ENCODE results near the gene NOD2. TPM values are rescaled to one million over a fixed set of nuclear protein-coding genes. Genes with fewer than 3 reads are reported as not detected.
A peak's percentile ranks its signal among the peaks of the same experiment; 100 is the strongest.

NOD2 gene
- total and polyA plus RNA-seq, 5 experiments from 2014 or later: 0.08 to 0.51 (median 0.41) TPM; not detected in 1

- POLR2A ChIA-PET: no interaction called here
- no peaks in the 10 kb centered on the region for H3K9me3 Mint-ChIP-seq
- H3K4me3 Mint-ChIP-seq: no peak overlapping the region
- H3K4me1 Mint-ChIP-seq: peaks cover 14 to 32% (median 26%) of the 10 kb centered on the region in 4 donors
- no peak overlapping the region for H3K27ac Mint-ChIP-seq
- no peak for DNase-seq
- H3K27me3 Mint-ChIP-seq: no peaks in the 10 kb centered on the region
- H3K36me3 Mint-ChIP-seq: no peaks in the 10 kb centered on the region
- no peak for ATAC-seq
Measured at GRCh38 chr16:50662306-50662940, 31.0 kb upstream of the NOD2 start.

GRCh38 chr16:50664270-50664669 is 29.1 kb upstream of the NOD2 start:
- Mint-ChIP-seq H3K36me3 (peaks cover 0 to 2% (median 0%) of the 10 kb centered on the region in 3 donors), H3K4me3 (peak overlapping the region in 9 of 10 donors; percentile 79 to 90 (median 85)), H3K9me3 (no peaks in the 10 kb centered on the region), H3K4me1 (peaks cover 17 to 41% (median 36%) of the 10 kb centered on the region in 4 donors), H3K27me3 (no peaks in the 10 kb centered on the region), H3K27ac (peak overlapping the region in 5 of 10 donors; percentile 10 to 88 (median 85))
- POLR2A ChIA-PET: interaction anchor here (1.1 to 2.1 kb wide), 2 partner anchors 17 to 19 kb away, joined by 3 to 9 read pairs; partner anchors contain the start of gene SNX20
- DNase-seq: no peak
- no peak for ATAC-seq

GRCh38 chr16:50665128-50665878 is 28.1 kb upstream of the NOD2 start:
- H3K9me3 Mint-ChIP-seq: no peaks in the 10 kb centered on the region
- H3K4me3 Mint-ChIP-seq: peak overlapping the region; percentile 79 to 90 (median 84)
- H3K4me1 Mint-ChIP-seq: peaks cover 16 to 41% (median 34%) of the 10 kb centered on the region in 4 donors
- peak overlapping the region; percentile 71 to 90 (median 84) for H3K27ac Mint-ChIP-seq
- peaks cover 0 to 4% (median 0%) of the 10 kb centered on the region in 3 donors for H3K36me3 Mint-ChIP-seq
- POLR2A ChIA-PET: interaction anchor here (0.6 to 2.1 kb wide), 8 partner anchors 9 to 338 kb away, joined by 3 to 9 read pairs (median 4); partner anchors contain the start of gene SNX20
- ATAC-seq: peak; percentile 74 to 83
- peak; percentile 63 to 91 (median 82) for DNase-seq
- H3K27me3 Mint-ChIP-seq: no peaks in the 10 kb centered on the region

- H3K27ac Mint-ChIP-seq: peak overlapping the region; percentile 80 to 97 (median 90)
- POLR2A ChIA-PET: interaction anchor here (0.8 to 4.8 kb wide), 6 partner anchors 13 to 642 kb away, joined by 3 to 51 read pairs (median 8); partner anchors contain the start of genes CNEP1R1, CYLD and SNX20
- DNase-seq (peak in 4 of 10 donors; percentile 17 to 66 (median 27)), ATAC-seq (peak; percentile 60)
- peak overlapping the region; percentile 51 to 82 (median 75) for H3K4me3 Mint-ChIP-seq
- H3K27me3 Mint-ChIP-seq: no peaks in the 10 kb centered on the region
- H3K9me3 Mint-ChIP-seq: peaks cover 0 to 6% (median 4%) of the 10 kb centered on the region in 9 donors
- H3K36me3 Mint-ChIP-seq: peaks cover 7 to 19% (median 9%) of the 10 kb centered on the region in 3 donors
- H3K4me1 Mint-ChIP-seq: peaks cover 20 to 41% (median 38%) of the 10 kb centered on the region in 4 donors
Measured at GRCh38 chr16:50666658-50667496, 26.5 kb upstream of the NOD2 start.

- Mint-ChIP-seq H3K4me1 (peaks cover 20 to 41% (median 38%) of the 10 kb centered on the region in 4 donors), H3K36me3 (peaks cover 15 to 27% (median 18%) of the 10 kb centered on the region in 3 donors), H3K4me3 (peak overlapping the region; percentile 51 to 82 (median 75)), H3K9me3 (peaks cover 0 to 15% (median 7%) of the 10 kb centered on the region in 9 donors), H3K27ac (peak overlapping the region; percentile 80 to 97 (median 91)), H3K27me3 (no peaks in the 10 kb centered on the region)
- DNase-seq: no peak
- POLR2A ChIA-PET: interaction anchor here (0.6 to 4.8 kb wide), 6 partner anchors 12 to 101 kb away, joined by 3 to 51 read pairs (median 8); partner anchors contain the start of genes CYLD and SNX20
- no peak for ATAC-seq
Measured at GRCh38 chr16:50667497-50668367, 25.7 kb upstream of the NOD2 start.

- peaks cover 15 to 34% (median 23%) of the 10 kb centered on the region in 3 donors for H3K36me3 Mint-ChIP-seq
- peaks cover 20 to 41% (median 39%) of the 10 kb centered on the region in 4 donors for H3K4me1 Mint-ChIP-seq
- H3K9me3 Mint-ChIP-seq: peaks cover 0 to 19% (median 7%) of the 10 kb centered on the region in 9 donors
- H3K4me3 Mint-ChIP-seq: peak overlapping the region in 1 of 10 donors; percentile 74
- DNase-seq (no peak), ATAC-seq (no peak)
- POLR2A ChIA-PET: interaction anchor here (0.5 to 4.8 kb wide), 4 partner anchors 11 to 315 kb away, joined by 3 to 51 read pairs (median 8); partner anchors contain the start of genes CYLD and SNX20
- H3K27ac Mint-ChIP-seq: peak overlapping the region; percentile 50 to 97 (median 89)
- H3K27me3 Mint-ChIP-seq: no peaks in the 10 kb centered on the region
Measured at GRCh38 chr16:50668368-50669008, 24.9 kb upstream of the NOD2 start.

- H3K4me1 Mint-ChIP-seq: peaks cover 19 to 38% (median 37%) of the 10 kb centered on the region in 4 donors
- DNase-seq (no peak), ATAC-seq (no peak)
- peaks cover 20 to 47% (median 32%) of the 10 kb centered on the region in 3 donors for H3K36me3 Mint-ChIP-seq
- H3K27ac Mint-ChIP-seq: peak overlapping the region in 5 of 10 donors; percentile 13 to 75 (median 21)
- peaks cover 0 to 23% (median 9%) of the 10 kb centered on the region in 9 donors for H3K9me3 Mint-ChIP-seq
- no peak overlapping the region for H3K4me3 Mint-ChIP-seq
- POLR2A ChIA-PET: interaction anchor here (0.5 to 4.8 kb wide), 5 partner anchors 10 to 234 kb away, joined by 3 to 51 read pairs (median 3); partner anchors contain the start of gene SNX20
- H3K27me3 Mint-ChIP-seq: no peaks in the 10 kb centered on the region
Measured at GRCh38 chr16:50669741-50670140, 23.7 kb upstream of the NOD2 start.

GRCh38 chr16:50670476-50670875 is 22.9 kb upstream of the NOD2 start:
- no peak overlapping the region for H3K4me3 Mint-ChIP-seq

GRCh38 chr16:50671644-50672260 is 21.7 kb upstream of the NOD2 start:
- Mint-ChIP-seq H3K4me1 (peaks cover 17 to 33% (median 28%) of the 10 kb centered on the region in 4 donors), H3K36me3 (peaks cover 20 to 67% (median 49%) of the 10 kb centered on the region in 3 donors), H3K27me3 (no peaks in the 10 kb centered on the region), H3K4me3 (no peak overlapping the region), H3K27ac (peak overlapping the region in 7 of 10 donors; percentile 17 to 87 (median 60)), H3K9me3 (peaks cover 0 to 23% (median 9%) of the 10 kb centered on the region in 9 donors)
- POLR2A ChIA-PET: interaction anchor here (0.8 to 2.1 kb wide), 3 partner anchors 10 to 397 kb away, joined by 3 to 11 read pairs (median 4); partner anchors contain the start of gene SNX20
- peak in 7 of 10 donors; percentile 10 to 47 (median 41) for DNase-seq
- ATAC-seq: no peak

More at GRCh38 chr16:50670476-50670875, 22.9 kb upstream of the NOD2 start:
- Mint-ChIP-seq H3K27me3 (no peaks in the 10 kb centered on the region), H3K27ac (peak overlapping the region in 8 of 10 donors; percentile 13 to 80 (median 56)), H3K9me3 (peaks cover 0 to 23% (median 9%) of the 10 kb centered on the region in 9 donors), H3K4me1 (peaks cover 16 to 30% (median 30%) of the 10 kb centered on the region in 4 donors), H3K36me3 (peaks cover 20 to 54% (median 38%) of the 10 kb centered on the region in 3 donors)
- no peak for DNase-seq
- POLR2A ChIA-PET: interaction anchor here (1.0 to 4.8 kb wide), 3 partner anchors 10 to 77 kb away, joined by 3 to 51 read pairs (median 3); partner anchors contain the start of gene SNX20
- no peak for ATAC-seq
